HG02798 (cell line): Measurements from ENCODE around the gene KRTAP6-1.

Experiments used
- ATAC-seq: cut with Tn5 transposase; IDR thresholded peaks from one replicate; pipeline ENCODE4 v1.9.1; 2021; ENCODE audit warnings: mild to moderate bottlenecking; ENCODE audit not compliant: unreplicated experiment, poor library complexity

KRTAP6-1 gene

DNA sequence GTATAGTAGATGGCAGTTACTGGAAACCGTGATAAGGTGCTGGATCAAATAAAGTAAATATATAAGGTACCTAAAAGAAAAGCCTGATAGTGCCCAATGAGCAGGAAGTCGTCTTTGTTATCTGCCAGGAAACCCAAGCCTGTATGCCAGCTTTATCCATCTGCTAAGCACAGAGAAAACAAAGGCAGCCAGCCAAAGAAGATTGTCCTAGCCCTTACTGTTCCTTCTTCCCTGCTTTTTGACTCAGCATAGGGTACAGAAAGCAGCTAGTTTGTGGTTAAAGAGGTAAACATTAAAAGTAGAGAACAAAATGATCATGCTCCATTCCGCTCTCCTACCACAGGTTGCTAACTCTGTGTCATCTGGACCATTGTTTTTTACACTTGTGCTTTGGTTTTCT is 33.6 kb downstream of the KRTAP6-1 start:
- no peak for ATAC-seq

DNA sequence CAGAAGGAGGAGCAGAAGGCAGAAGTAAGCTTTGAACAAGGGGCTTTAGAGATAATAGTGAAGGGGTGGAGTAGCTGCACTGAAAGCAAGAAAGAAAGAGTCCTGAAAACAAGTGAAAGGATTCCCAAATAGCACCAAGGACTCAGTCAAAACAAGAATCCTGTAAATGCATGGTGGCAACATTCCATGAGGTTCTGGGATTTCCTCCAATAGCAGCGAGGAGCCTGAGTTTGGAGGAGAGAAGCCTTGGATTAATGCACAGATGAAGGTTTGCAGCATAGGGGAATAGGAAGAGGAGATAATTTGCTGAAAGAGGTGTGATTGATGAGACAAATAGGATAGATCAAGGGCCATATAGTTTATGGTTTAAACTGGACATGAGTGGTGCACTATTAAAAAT is 34.4 kb downstream of the KRTAP6-1 start:
- ATAC-seq, result no peak

DNA sequence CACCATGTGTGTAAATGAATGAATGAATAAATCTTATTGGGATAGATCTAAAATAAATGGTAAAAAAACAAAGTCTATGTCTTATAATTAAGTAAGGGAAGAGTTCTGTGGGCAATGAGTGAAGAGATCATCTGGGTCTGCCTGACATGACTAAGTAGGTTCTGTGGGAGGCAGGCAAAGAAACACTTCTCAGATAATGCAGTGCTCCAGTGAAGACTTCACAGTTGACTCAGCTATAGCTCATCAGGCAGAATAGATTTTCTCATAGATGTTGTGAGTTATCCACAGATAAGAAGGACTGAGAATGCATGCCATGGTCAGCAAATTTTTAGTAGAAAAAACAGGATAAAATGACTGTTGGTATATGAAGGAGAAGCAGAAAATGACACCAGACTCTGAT is 36.0 kb downstream of the KRTAP6-1 start:
- no peak for ATAC-seq

DNA sequence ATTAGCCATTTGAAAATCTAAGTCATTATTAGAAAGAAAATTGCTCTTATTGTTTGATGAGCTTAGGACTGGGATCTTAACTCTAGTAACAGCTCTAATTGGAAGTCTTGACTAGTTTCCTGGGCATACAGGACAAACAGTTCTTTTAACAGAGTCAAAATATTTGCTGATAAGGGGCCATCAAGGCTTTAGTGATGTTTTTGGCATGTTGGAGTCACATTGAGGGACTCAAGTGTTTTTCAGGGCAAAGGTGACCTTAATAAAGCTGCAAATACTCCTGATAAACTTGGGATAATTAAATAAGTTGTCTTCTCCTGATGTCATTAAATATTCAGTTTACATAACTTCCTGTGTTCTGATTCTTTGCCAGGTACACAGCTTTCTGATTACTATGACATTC is 46.1 kb downstream of the KRTAP6-1 start:
- no peak for ATAC-seq

DNA sequence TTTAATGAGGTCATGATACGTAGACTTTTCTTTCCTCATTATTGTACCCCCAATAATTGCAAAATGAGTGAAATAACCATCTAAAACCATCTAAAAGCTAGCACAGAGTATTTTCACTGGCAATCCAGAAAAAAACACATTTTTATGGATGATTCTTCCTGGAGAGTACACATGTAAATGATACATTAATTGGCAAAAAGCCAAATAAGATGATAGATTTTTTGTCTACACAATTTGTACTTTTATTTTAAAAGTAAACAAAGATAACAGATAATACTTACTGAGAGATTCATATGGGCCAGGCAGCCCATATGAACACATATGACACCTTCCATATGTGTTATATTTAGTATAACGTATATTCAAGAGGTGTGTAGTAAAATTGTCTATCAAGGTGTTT is 50.1 kb downstream of the KRTAP6-1 start:
- ATAC-seq, result no peak
